IPS DF 6.9 (cell line): ENCODE measurements around the gene RADIL.
"Not testable (repeated sequence)": the region's sequence is repeated elsewhere in the genome, so short reads cannot be mapped to it uniquely, and the experiment has no call there.

Experiments
- DNase-seq: peaks from one replicate; pipeline ENCODE4 v3.0.0-alpha.2; 2013; ENCODE audit warnings: low read depth, low spot score
- H3K27ac ChIP-seq: one replicate; pipeline ENCODE4 v1.5.1; 2013; ENCODE audit warnings: low read length, control low read depth
- H3K27me3 ChIP-seq: 2 replicates; pipeline ENCODE4 v1.6.1; 2013; ENCODE audit warnings: mild to moderate bottlenecking, low read length; ENCODE audit not compliant: control insufficient read depth, insufficient read depth
- H3K36me3 ChIP-seq: 2 replicates; pipeline ENCODE4 v1.6.1; 2013; ENCODE audit warnings: low read length; ENCODE audit not compliant: control insufficient read depth, insufficient read depth
- H3K4me1 ChIP-seq: 2 replicates; pipeline ENCODE4 v1.6.1; 2013; ENCODE audit warnings: low read length; ENCODE audit not compliant: control insufficient read depth, insufficient read depth
- H3K4me3 ChIP-seq: 2 replicates; pipeline ENCODE4 v1.5.1; 2013; ENCODE audit warnings: mild to moderate bottlenecking, low read length
- H3K9me3 ChIP-seq: 2 replicates; pipeline ENCODE4 v1.6.1; 2013; ENCODE audit warnings: low read length, inconsistent platforms; ENCODE audit not compliant: control insufficient read depth, insufficient read depth
- WGBS: extraction: QIAGEN DNeasy Blood & Tissue Kit; methylation state at CpG from one replicate; pipeline ENCODE4 v1.1.7; 2013; ENCODE audit warnings: mixed read lengths, missing lambda C conversion rate; ENCODE audit not compliant: insufficient read length, insufficient coverage; 5-methylcytosine and 5-hydroxymethylcytosine counted together

RADIL gene

GRCh38 chr7:4808565-4808964, 75.0 kb downstream of the RADIL start:
- no peak for DNase-seq
- no peaks in the 10 kb centered on the region for H3K4me1 ChIP-seq
- no CpG with 5 or more reads among the region's 37 CpGs for WGBS

GRCh38 chr7:4808026-4808425, 75.5 kb downstream of the RADIL start:
- DNase-seq: no peak
- H3K9me3 ChIP-seq: peaks cover 2% of the 10 kb centered on the region; the same call in 1 of the 2 replicates
- H3K36me3 ChIP-seq: no peaks in the 10 kb centered on the region
- H3K27me3 ChIP-seq: no peaks in the 10 kb centered on the region
- H3K4me1 ChIP-seq: no peaks in the 10 kb centered on the region
- H3K4me3 ChIP-seq: no peak overlapping the region
- H3K27ac ChIP-seq: no peak overlapping the region
- no CpG with 5 or more reads among the region's 5 CpGs for WGBS

More at GRCh38 chr7:4808565-4808964, 75.0 kb downstream of the RADIL start:
- peaks cover 2% of the 10 kb centered on the region; the same call in 1 of the 2 replicates for H3K9me3 ChIP-seq
- no peak overlapping the region for H3K4me3 ChIP-seq
- H3K36me3 ChIP-seq: no peaks in the 10 kb centered on the region
- no peak overlapping the region for H3K27ac ChIP-seq
- H3K27me3 ChIP-seq: no peaks in the 10 kb centered on the region

GRCh38 chr7:4807598-4808016, 75.9 kb downstream of the RADIL start:
- Histone ChIP-seq H3K4me3 (no peak overlapping the region), H3K27ac (no peak overlapping the region), H3K4me1 (no peaks in the 10 kb centered on the region), H3K36me3 (no peaks in the 10 kb centered on the region), H3K9me3 (peaks cover 2% of the 10 kb centered on the region; the same call in 1 of the 2 replicates), H3K27me3 (no peaks in the 10 kb centered on the region)
- 100% methylated on average over 2 of the region's 5 CpGs for WGBS
- no peak for DNase-seq

- WGBS: no CpG with 5 or more reads among the region's 17 CpGs
- DNase-seq: no peak
- Histone ChIP-seq H3K27ac (no peak overlapping the region), H3K9me3 (peaks cover 2% of the 10 kb centered on the region; the same call in 1 of the 2 replicates), H3K36me3 (no peaks in the 10 kb centered on the region), H3K27me3 (no peaks in the 10 kb centered on the region), H3K4me1 (no peaks in the 10 kb centered on the region), H3K4me3 (no peak overlapping the region)
These were observed 76.4 kb downstream of the RADIL start for GRCh38 chr7:4806983-4807597.

- WGBS: no CpG with 5 or more reads among the region's 8 CpGs
- H3K4me3 ChIP-seq: no peak overlapping the region
- no peak for DNase-seq
These were observed 77.6 kb downstream of the RADIL start for GRCh38 chr7:4805984-4806300.

GRCh38 chr7:4805110-4805983, 78.2 kb downstream of the RADIL start:
- WGBS: no CpG with 5 or more reads among the region's 29 CpGs
- no peaks in the 10 kb centered on the region for H3K9me3 ChIP-seq

More at GRCh38 chr7:4805984-4806300, 77.6 kb downstream of the RADIL start:
- Histone ChIP-seq H3K27ac (no peak overlapping the region), H3K9me3 (no peaks in the 10 kb centered on the region), H3K36me3 (no peaks in the 10 kb centered on the region), H3K4me1 (no peaks in the 10 kb centered on the region), H3K27me3 (no peaks in the 10 kb centered on the region)

GRCh38 chr7:4803397-4804241, 79.9 kb downstream of the RADIL start:
- no peaks in the 10 kb centered on the region for H3K4me1 ChIP-seq
- no peaks in the 10 kb centered on the region for H3K27me3 ChIP-seq
- H3K36me3 ChIP-seq: no peaks in the 10 kb centered on the region
- no peak overlapping the region for H3K27ac ChIP-seq
- no CpG with 5 or more reads among the region's 41 CpGs for WGBS
- DNase-seq: no peak
- no peaks in the 10 kb centered on the region for H3K9me3 ChIP-seq
- no peak overlapping the region for H3K4me3 ChIP-seq

More at GRCh38 chr7:4805110-4805983, 78.2 kb downstream of the RADIL start:
- H3K27ac ChIP-seq: no peak overlapping the region
- H3K36me3 ChIP-seq: no peaks in the 10 kb centered on the region
- no peak for DNase-seq
- H3K4me1 ChIP-seq: no peaks in the 10 kb centered on the region
- no peak overlapping the region for H3K4me3 ChIP-seq
- no peaks in the 10 kb centered on the region for H3K27me3 ChIP-seq

GRCh38 chr7:4802577-4802976, 80.9 kb downstream of the RADIL start:
- H3K36me3 ChIP-seq, H3K27me3 ChIP-seq, H3K4me3 ChIP-seq, DNase-seq, H3K4me1 ChIP-seq, H3K27ac ChIP-seq, H3K9me3 ChIP-seq: not testable (repeated sequence)
- WGBS: no CpG with 5 or more reads among the region's 23 CpGs

GRCh38 chr7:4801839-4802231, 81.7 kb downstream of the RADIL start:
- no peaks in the 10 kb centered on the region for H3K4me1 ChIP-seq
- no peaks in the 10 kb centered on the region for H3K27me3 ChIP-seq
- H3K27ac ChIP-seq: no peak overlapping the region
- DNase-seq: no peak
- no peaks in the 10 kb centered on the region for H3K9me3 ChIP-seq
- WGBS: no CpG with 5 or more reads among the region's 18 CpGs
- no peaks in the 10 kb centered on the region for H3K36me3 ChIP-seq
- no peak overlapping the region for H3K4me3 ChIP-seq
